GM21786 (cell line): ENCODE data around the gene ATP6V0E1.
"Not testable (repeated sequence)": the region's sequence is repeated elsewhere in the genome, so short reads cannot be mapped to it uniquely, and the experiment has no call there.

Experiments used
- ATAC-seq: cut with Tn5 transposase; IDR thresholded peaks from one replicate; pipeline ENCODE4 v1.9.1; 2021; ENCODE audit not compliant: unreplicated experiment

The ATP6V0E1 gene

GRCh38 chr5:173032730-173033129, 49.2 kb downstream of the ATP6V0E1 start:
- ATAC-seq = no peak

- no peak for ATAC-seq
Observed at GRCh38 chr5:173033923-173034322, 50.4 kb downstream of the ATP6V0E1 start.

- peak; percentile 61 for ATAC-seq
Observed at GRCh38 chr5:173035904-173036707, 52.5 kb downstream of the ATP6V0E1 start.

- ATAC-seq = no peak
Observed at GRCh38 chr5:173039188-173039587, 55.6 kb downstream of the ATP6V0E1 start.

GRCh38 chr5:173039964-173040363, 56.4 kb downstream of the ATP6V0E1 start:
- ATAC-seq = no peak

- ATAC-seq = no peak
Observed at GRCh38 chr5:173041881-173042762, 58.6 kb downstream of the ATP6V0E1 start.

- ATAC-seq = no peak
Observed at GRCh38 chr5:173042763-173043107, 59.2 kb downstream of the ATP6V0E1 start.

GRCh38 chr5:173045474-173045873, 61.9 kb downstream of the ATP6V0E1 start:
- no peak for ATAC-seq

GRCh38 chr5:173047096-173047837, 63.7 kb downstream of the ATP6V0E1 start:
- not testable (repeated sequence) for ATAC-seq

GRCh38 chr5:173047838-173048105, 64.2 kb downstream of the ATP6V0E1 start:
- no peak for ATAC-seq

- no peak for ATAC-seq
Observed at GRCh38 chr5:173050791-173051190, 67.2 kb downstream of the ATP6V0E1 start.

GRCh38 chr5:173051746-173052145, 68.2 kb downstream of the ATP6V0E1 start:
- no peak for ATAC-seq

GRCh38 chr5:173053041-173053440, 69.5 kb downstream of the ATP6V0E1 start:
- ATAC-seq = no peak

GRCh38 chr5:173055042-173055721, 71.6 kb downstream of the ATP6V0E1 start:
- ATAC-seq = no peak

- no peak for ATAC-seq
Observed at GRCh38 chr5:173055722-173055982, 72.1 kb downstream of the ATP6V0E1 start.

- ATAC-seq = peak; percentile 60
Observed at GRCh38 chr5:173055983-173056782, 72.6 kb downstream of the ATP6V0E1 start, which contains the start of gene CREBRF. CREBRF (plus strand) TSS chr5:173056352; CDS start chr5:173080776, 24,424 bp downstream.

GRCh38 chr5:173056783-173057061, 73.2 kb downstream of the ATP6V0E1 start:
- ATAC-seq = peak; percentile 22

GRCh38 chr5:173057062-173057924, 73.7 kb downstream of the ATP6V0E1 start:
- peak; percentile 74 for ATAC-seq

GRCh38 chr5:173062141-173062540, 78.6 kb downstream of the ATP6V0E1 start:
- ATAC-seq = no peak

- ATAC-seq = no peak
Observed at GRCh38 chr5:173065155-173065554, 81.6 kb downstream of the ATP6V0E1 start.
